ENCODE results near the gene RRM2. TPM values are rescaled to one million over a fixed set of nuclear protein-coding genes. Genes with fewer than 3 reads are reported as not detected.

Gene RRM2
- total RNA-seq, 1 experiment from 2014 or later: 330 TPM

DNA sequence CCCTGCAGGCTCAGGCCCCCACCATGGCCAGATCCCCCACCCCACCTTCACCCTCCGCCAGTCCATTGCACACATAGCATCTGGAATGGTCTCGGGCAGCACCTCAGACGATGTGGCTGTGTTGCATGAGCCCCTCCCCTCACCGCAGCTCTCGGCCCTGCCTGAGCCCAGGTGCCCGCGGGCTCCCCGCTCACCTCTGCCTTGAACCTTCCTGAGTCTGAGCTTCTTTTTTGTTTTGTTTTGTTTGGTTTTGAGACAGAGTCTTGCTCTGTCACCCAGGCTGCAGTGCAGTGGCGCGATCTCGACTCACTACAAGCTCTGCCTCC lies 20.1 kb downstream of the RRM2 start:
- Histone ChIP-seq H3K9me3 (ENCODE audit: control insufficient read depth in 1 of 2, insufficient read depth in 1 of 2, low read depth in 1 of 2, low read length in 2 of 2) (no peaks in the 10 kb centered on the region), H3K27ac (ENCODE audit: low read depth, low read length) (no peak overlapping the region), H3K79me2 (ENCODE audit: insufficient read depth, low read length) (no peaks in the 10 kb centered on the region), H3K4me2 (ENCODE audit: low read length) (no peak overlapping the region), H4K20me1 (ENCODE audit: insufficient read depth) (no peaks in the 10 kb centered on the region), H2AFZ (ENCODE audit: low read depth, low read length, poor library complexity, severe bottlenecking) (no peak overlapping the region), H3K36me3 (ENCODE audit: control insufficient read depth in 1 of 2, insufficient read depth in 2 of 2, low read length in 2 of 2) (no peaks in the 10 kb centered on the region; a peak in 1 of 4 replicates), H3K4me3 (replicated peaks in 1 of 2; ENCODE audit: low read depth in 1 of 2, low read length in 2 of 2) (no peak overlapping the region), H3K27me3 (ENCODE audit: insufficient read depth, low read length) (no peaks in the 10 kb centered on the region), H3K9ac (ENCODE audit: low read length) (no peak overlapping the region), H3K4me1 (ENCODE audit: control insufficient read depth in 1 of 2, insufficient read depth in 2 of 2, low read length in 2 of 2) (peaks cover under 1 to 10% of the 10 kb centered on the region in 2 experiments; a peak in 2 of 4 replicates), H3K9me2 (ENCODE audit: insufficient read depth) (no peaks in the 10 kb centered on the region)
- ChIA-PET RAD21 (ENCODE audit: low non-redundant PET in 1 of 2, low total read pairs in 2 of 2, uncharacterized antibody in 2 of 2, unreplicated experiment in 2 of 2) (interaction anchor here (0.7 to 1.4 kb wide), 4 partner anchors 60 to 293 kb away, joined by 3 to 7 read pairs (median 5); no protein-coding TSS in a partner anchor), CTCF (interaction anchor here (1.0 to 2.8 kb wide), 5 partner anchors 31 to 292 kb away, joined by 3 to 17 read pairs (median 6); no protein-coding TSS in a partner anchor), POLR2A (interaction anchor here (1.1 kb wide), 1 partner anchor 292 kb away, joined by 4 read pairs; no protein-coding TSS in a partner anchor)
- TF ChIP-seq, protein P1, sequence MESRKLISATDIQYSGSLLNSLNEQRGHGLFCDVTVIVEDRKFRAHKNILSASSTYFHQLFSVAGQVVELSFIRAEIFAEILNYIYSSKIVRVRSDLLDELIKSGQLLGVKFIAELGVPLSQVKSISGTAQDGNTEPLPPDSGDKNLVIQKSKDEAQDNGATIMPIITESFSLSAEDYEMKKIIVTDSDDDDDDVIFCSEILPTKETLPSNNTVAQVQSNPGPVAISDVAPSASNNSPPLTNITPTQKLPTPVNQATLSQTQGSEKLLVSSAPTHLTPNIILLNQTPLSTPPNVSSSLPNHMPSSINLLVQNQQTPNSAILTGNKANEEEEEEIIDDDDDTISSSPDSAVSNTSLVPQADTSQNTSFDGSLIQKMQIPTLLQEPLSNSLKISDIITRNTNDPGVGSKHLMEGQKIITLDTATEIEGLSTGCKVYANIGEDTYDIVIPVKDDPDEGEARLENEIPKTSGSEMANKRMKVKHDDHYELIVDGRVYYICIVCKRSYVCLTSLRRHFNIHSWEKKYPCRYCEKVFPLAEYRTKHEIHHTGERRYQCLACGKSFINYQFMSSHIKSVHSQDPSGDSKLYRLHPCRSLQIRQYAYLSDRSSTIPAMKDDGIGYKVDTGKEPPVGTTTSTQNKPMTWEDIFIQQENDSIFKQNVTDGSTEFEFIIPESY (IDR thresholded peaks at IDR 0.05; ENCODE audit: extremely low read depth, insufficient replicate concordance, low read length): no peak
- TF ChIP-seq POLR2A (IDR thresholded peaks at IDR 0.05; ENCODE audit: borderline replicate concordance, extremely low read depth, insufficient read depth, insufficient read length) (no peak), CBX3 (IDR thresholded peaks at IDR 0.05; ENCODE audit: low read depth) (no peak), ZFX (IDR thresholded peaks at IDR 0.05) (no peak), EGR1 (IDR thresholded peaks at IDR 0.05; ENCODE audit: low read depth) (no peak)
- TF ChIP-seq, protein P2, sequence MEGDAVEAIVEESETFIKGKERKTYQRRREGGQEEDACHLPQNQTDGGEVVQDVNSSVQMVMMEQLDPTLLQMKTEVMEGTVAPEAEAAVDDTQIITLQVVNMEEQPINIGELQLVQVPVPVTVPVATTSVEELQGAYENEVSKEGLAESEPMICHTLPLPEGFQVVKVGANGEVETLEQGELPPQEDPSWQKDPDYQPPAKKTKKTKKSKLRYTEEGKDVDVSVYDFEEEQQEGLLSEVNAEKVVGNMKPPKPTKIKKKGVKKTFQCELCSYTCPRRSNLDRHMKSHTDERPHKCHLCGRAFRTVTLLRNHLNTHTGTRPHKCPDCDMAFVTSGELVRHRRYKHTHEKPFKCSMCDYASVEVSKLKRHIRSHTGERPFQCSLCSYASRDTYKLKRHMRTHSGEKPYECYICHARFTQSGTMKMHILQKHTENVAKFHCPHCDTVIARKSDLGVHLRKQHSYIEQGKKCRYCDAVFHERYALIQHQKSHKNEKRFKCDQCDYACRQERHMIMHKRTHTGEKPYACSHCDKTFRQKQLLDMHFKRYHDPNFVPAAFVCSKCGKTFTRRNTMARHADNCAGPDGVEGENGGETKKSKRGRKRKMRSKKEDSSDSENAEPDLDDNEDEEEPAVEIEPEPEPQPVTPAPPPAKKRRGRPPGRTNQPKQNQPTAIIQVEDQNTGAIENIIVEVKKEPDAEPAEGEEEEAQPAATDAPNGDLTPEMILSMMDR (IDR thresholded peaks at IDR 0.05 in 2 of 3, conservative IDR thresholded peaks at IDR 0.05 in 1 of 3; ENCODE audit: borderline replicate concordance in 1 of 3, insufficient read depth in 1 of 3, low read depth in 2 of 3, low read length in 2 of 3): no peak
- no peak; the same call in 1 of the 2 replicates for ATAC-seq
- no TSS peak for BruUV-seq (replicated peaks)
- no peak for DNase-seq (ENCODE audit: low read depth, low spot score)
- intact Hi-C loops (cut with micrococcal nuclease): loop anchor here (5.0 kb wide), 1 partner anchor 295 kb away; no protein-coding TSS in a partner anchor

All from HCT116 (cell line).